OCI-LY7 (cell line): ENCODE results near the gene ACTN2. TPM values are rescaled to one million over a fixed set of nuclear protein-coding genes. Genes with fewer than 3 reads are reported as not detected.

Experiments used
- BruUV-seq: library from RNA; stranded (reverse); fragments of 400-500 nt; replicated peaks from 2 replicates; lab custom pipeline; 2021; lab: Mats Ljungman, UMichigan
- CTCF ChIA-PET: fragments of 300-600 bp; sonication (Branson Sonifier 250); formaldehyde crosslinking; loops from one replicate; lab custom pipeline; 2022; ENCODE audit warnings: antibody characterized with exemption; ENCODE audit not compliant: unreplicated experiment; lab: Charles Lee
- POLR2A ChIA-PET: fragments of 300-600 bp; sonication (Branson Sonifier 250); formaldehyde crosslinking; loops from one replicate; lab custom pipeline; 2022; ENCODE audit warnings: antibody characterized with exemption; lab: Charles Lee
- DNase-seq: peaks from one replicate; pipeline ENCODE4 v3.0.0-alpha.2; 2015; ENCODE audit warnings: low spot score
- H2AFZ ChIP-seq: fragments of 200-600 bp; sonication (generic), shearing (Covaris generic); 2 replicates; pipeline ENCODE4 v1.6.1; 2014; ENCODE audit warnings: mild to moderate bottlenecking, antibody characterized with exemption, low read length, moderate library complexity
- H3K27ac ChIP-seq: fragments of 200-600 bp; sonication (generic); 2 replicates; pipeline ENCODE4 v1.5.1; 2014; ENCODE audit warnings: mixed run types, low read depth, mild to moderate bottlenecking, moderate library complexity, low read length, inconsistent platforms; ENCODE audit not compliant: poor library complexity, severe bottlenecking
- H3K36me3 ChIP-seq: fragments of 200-600 bp; sonication (generic); 2 replicates; pipeline ENCODE4 v1.6.1; 2014; ENCODE audit warnings: mild to moderate bottlenecking, antibody characterized with exemption, low read length, moderate library complexity, mixed read lengths; ENCODE audit not compliant: insufficient read depth
- H3K4me1 ChIP-seq: fragments of 200-600 bp; sonication (generic); 2 replicates; pipeline ENCODE4 v1.5.1; 2014; ENCODE audit warnings: mild to moderate bottlenecking, low read length; ENCODE audit not compliant: insufficient read depth, poor library complexity, severe bottlenecking
- H3K4me2 ChIP-seq: fragments of 200-600 bp; sonication (generic); 2 replicates; pipeline ENCODE4 v1.6.1; 2014; ENCODE audit warnings: mild to moderate bottlenecking, low read length
- H3K4me3 ChIP-seq: fragments of 200-600 bp; sonication (generic); 2 replicates; pipeline ENCODE4 v1.5.1; 2014; ENCODE audit warnings: mild to moderate bottlenecking, low read depth, low read length; ENCODE audit not compliant: poor library complexity, severe bottlenecking
- H3K79me2 ChIP-seq: fragments of 200-600 bp; sonication (generic); 2 replicates; pipeline ENCODE4 v1.6.1; 2016; ENCODE audit warnings: low read depth, mild to moderate bottlenecking, low read length, moderate library complexity, mixed read lengths; ENCODE audit not compliant: insufficient read depth
- H3K9me2 ChIP-seq: fragments of 200-600 bp; sonication (generic); 2 replicates; pipeline ENCODE4 v1.6.1; 2016; ENCODE audit warnings: mild to moderate bottlenecking, low read length, mixed read lengths; ENCODE audit not compliant: insufficient read depth
- H3K9me3 ChIP-seq: fragments of 200-600 bp; sonication (generic); 2 replicates; pipeline ENCODE4 v1.6.1; 2014; ENCODE audit warnings: mild to moderate bottlenecking, mixed run types, low read length, mixed read lengths
- H4K20me1 ChIP-seq: fragments of 200-600 bp; sonication (generic); 2 replicates; pipeline ENCODE4 v1.6.1; 2014; ENCODE audit warnings: mild to moderate bottlenecking, antibody characterized with exemption, low read length, moderate library complexity, mixed read lengths; ENCODE audit not compliant: insufficient read depth
- CTCF ChIP-seq: fragments of 200-600 bp; sonication (generic); conservative IDR thresholded peaks from 2 replicates; pipeline ENCODE4 v1.5.1; 2014; ENCODE audit warnings: mild to moderate bottlenecking, antibody characterized with exemption, low read length, moderate library complexity, mixed read lengths
- EZH2phosphoT487 ChIP-seq: fragments of 200-600 bp; sonication (generic); IDR thresholded peaks from 2 replicates; pipeline ENCODE4 v1.6.1; 2018; ENCODE audit warnings: low read depth, borderline replicate concordance, mild to moderate bottlenecking, mixed run types, antibody characterized with exemption, low read length, moderate library complexity, mixed read lengths
- intact Hi-C: fragments of 100-400 bp; cut with micrococcal nuclease; formaldehyde crosslinking; loops from one replicate; pipeline ENCODE4 v1.10.0; 2022; ENCODE audit not compliant: unreplicated experiment
- total RNA-seq, 2 experiments: library from RNA; depleted of rRNA in 1 of 2; stranded (reverse); fragments of >200 nt in 1 of 2; shearing (Covaris generic) in 1 of 2; gene quantifications; 2 replicates each; pipeline ENCODE4 v1.2.3, GENCODE V29; 2014 to 2022

The ACTN2 gene
- total RNA-seq, 2 experiments from 2014 or later: not detected

GRCh38 chr1:236765831-236766230, 79.5 kb downstream of the ACTN2 start:
- DNase-seq: no peak
- Histone ChIP-seq H2AFZ (no peak overlapping the region), H3K27ac (no peak overlapping the region), H4K20me1 (no peaks in the 10 kb centered on the region), H3K4me2 (no peak overlapping the region), H3K4me3 (no peak overlapping the region), H3K4me1 (no peaks in the 10 kb centered on the region), H3K36me3 (no peaks in the 10 kb centered on the region), H3K9me2 (no peaks in the 10 kb centered on the region), H3K9me3 (no peaks in the 10 kb centered on the region), H3K79me2 (no peaks in the 10 kb centered on the region)
- POLR2A ChIA-PET: interaction anchor here (1.0 kb wide), 1 partner anchor 29 kb away, joined by 4 read pairs; the partner anchor contains the start of gene MTR
- TF ChIP-seq CTCF: no peak
- TF ChIP-seq EZH2phosphoT487: no peak
- BruUV-seq: no TSS peak
- intact Hi-C loops: no loop called here
- CTCF ChIA-PET: no interaction called here

- Histone ChIP-seq H3K4me3 (no peak overlapping the region), H3K9me3 (no peaks in the 10 kb centered on the region), H3K79me2 (no peaks in the 10 kb centered on the region), H3K27ac (no peak overlapping the region), H3K4me2 (no peak overlapping the region), H3K4me1 (no peaks in the 10 kb centered on the region), H3K36me3 (no peaks in the 10 kb centered on the region), H3K9me2 (no peaks in the 10 kb centered on the region), H4K20me1 (no peaks in the 10 kb centered on the region), H2AFZ (no peak overlapping the region)
- no TSS peak for BruUV-seq
- CTCF ChIA-PET: no interaction called here
- POLR2A ChIA-PET: interaction anchor here (0.6 kb wide), 2 partner anchors 232 to 1020 kb away, joined by 4 to 6 read pairs; no protein-coding TSS in a partner anchor
- no peak for TF ChIP-seq CTCF
- no peak for TF ChIP-seq EZH2phosphoT487
- DNase-seq: no peak
- intact Hi-C loops: no loop called here
Observed at GRCh38 chr1:236766506-236766905, 80.2 kb downstream of the ACTN2 start.

- no peaks in the 10 kb centered on the region for H3K36me3 ChIP-seq
- ChIA-PET POLR2A (interaction anchor here (0.6 kb wide), 1 partner anchor 233 kb away, joined by 6 read pairs; no protein-coding TSS in a partner anchor), CTCF (no interaction called here)
- no peaks in the 10 kb centered on the region for H3K9me3 ChIP-seq
- TF ChIP-seq EZH2phosphoT487 (no peak), CTCF (no peak)
- no peaks in the 10 kb centered on the region for H4K20me1 ChIP-seq
- DNase-seq: no peak
- no peak overlapping the region for H3K27ac ChIP-seq
- no peak overlapping the region for H3K4me3 ChIP-seq
- no peaks in the 10 kb centered on the region for H3K9me2 ChIP-seq
- H3K4me2 ChIP-seq: no peak overlapping the region
- BruUV-seq: no TSS peak
- no peaks in the 10 kb centered on the region for H3K79me2 ChIP-seq
- no peaks in the 10 kb centered on the region for H3K4me1 ChIP-seq
- no peak overlapping the region for H2AFZ ChIP-seq
- intact Hi-C loops: no loop called here
Observed at GRCh38 chr1:236767276-236767675, 81.0 kb downstream of the ACTN2 start.
